BJ (cell line): ENCODE data around the gene SOCS1. TPM values are rescaled to one million over a fixed set of nuclear protein-coding genes. Genes with fewer than 3 reads are reported as not detected.

ENCODE experiments used
- CTCF ChIA-PET: fragments of 350-600 bp; formaldehyde crosslinking; extraction: SDS; loops from one replicate; lab custom pipeline; 2021; ENCODE audit warnings: antibody characterized with exemption, inconsistent platforms; lab: Yijun Ruan, JAX
- POLR2A ChIA-PET: fragments of 300-600 bp; sonication (Branson Sonifier 250); formaldehyde crosslinking; extraction: SDS; loops from one replicate; lab custom pipeline; 2021; ENCODE audit warnings: antibody characterized with exemption; lab: Charles Lee
- DNase-seq: peaks from one replicate; pipeline ENCODE4 v3.0.0-alpha.2; 2011; ENCODE audit warnings: low read depth
- H3K27me3 ChIP-seq: 2 replicates; pipeline ENCODE4 v1.6.0; 2011; ENCODE audit warnings: low read length; ENCODE audit not compliant: control insufficient read depth, insufficient read depth
- H3K36me3 ChIP-seq: 2 replicates; pipeline ENCODE4 v1.5.1; 2011; ENCODE audit warnings: low read length; ENCODE audit not compliant: control insufficient read depth, insufficient read depth
- H3K4me3 ChIP-seq: 2 replicates; pipeline ENCODE4 v1.5.1; 2011; ENCODE audit warnings: low read depth, mild to moderate bottlenecking, control low read depth, low read length
- CTCF ChIP-seq: IDR thresholded peaks from 2 replicates; pipeline ENCODE4 v1.5.1; 2011; ENCODE audit warnings: low read depth, mild to moderate bottlenecking, control low read depth, inconsistent platforms, low read length, moderate library complexity; ENCODE audit not compliant: insufficient read depth
- polyA plus RNA-seq: library from polyadenylated mRNA; depleted of rRNA; stranded (reverse); fragments of >200 nt; gene quantifications from 2 replicates; pipeline ENCODE4 v1.2.3, GENCODE V29; 2011

The SOCS1 gene
- polyA plus RNA-seq, 1 experiment: 2.6 TPM

- CTCF ChIA-PET: interaction anchor here (0.6 to 13.2 kb wide), 33 partner anchors 9 to 307 kb away, joined by 3 to 209 read pairs (median 6); partner anchors contain the start of gene PRM3
- TF ChIP-seq CTCF: no peak
- POLR2A ChIA-PET: interaction anchor here (0.5 to 0.7 kb wide), 3 partner anchors 291 to 368 kb away, joined by 3 to 5 read pairs (median 5); no protein-coding TSS in a partner anchor
- H3K36me3 ChIP-seq: peaks cover 3% of the 10 kb centered on the region
- peak overlapping the region; percentile 57 for H3K4me3 ChIP-seq
- DNase-seq: no peak
- H3K27me3 ChIP-seq: no peaks in the 10 kb centered on the region
Observed at GRCh38 chr16:11254913-11255736, 879 bp downstream of the SOCS1 start.

GRCh38 chr16:11253995-11254912, 1.8 kb downstream of the SOCS1 start:
- Histone ChIP-seq H3K4me3 (peak overlapping the region; percentile 57), H3K27me3 (no peaks in the 10 kb centered on the region), H3K36me3 (peaks cover 3% of the 10 kb centered on the region)
- no peak for DNase-seq
- CTCF ChIA-PET: interaction anchor here (0.6 to 13.2 kb wide), 20 partner anchors 8 to 306 kb away, joined by 3 to 209 read pairs (median 4); partner anchors contain the start of gene PRM3
- POLR2A ChIA-PET: interaction anchor here (0.6 kb wide), 1 partner anchor 295 kb away, joined by 5 read pairs; no protein-coding TSS in a partner anchor
- TF ChIP-seq CTCF: no peak

GRCh38 chr16:11253009-11253994, 2.7 kb downstream of the SOCS1 start:
- POLR2A ChIA-PET: no interaction called here

GRCh38 chr16:11252482-11252931, 3.5 kb downstream of the SOCS1 start:
- peaks cover 3% of the 10 kb centered on the region for H3K36me3 ChIP-seq
- TF ChIP-seq CTCF: no peak
- POLR2A ChIA-PET: no interaction called here
- H3K4me3 ChIP-seq: no peak overlapping the region
- no peak for DNase-seq
- CTCF ChIA-PET: interaction anchor here (0.6 to 13.2 kb wide), 3 partner anchors 81 to 285 kb away, joined by 3 to 209 read pairs (median 5); no protein-coding TSS in a partner anchor
- no peaks in the 10 kb centered on the region for H3K27me3 ChIP-seq

More at GRCh38 chr16:11253009-11253994, 2.7 kb downstream of the SOCS1 start:
- peak overlapping the region; percentile 57 for H3K4me3 ChIP-seq
- no peak for TF ChIP-seq CTCF
- CTCF ChIA-PET: interaction anchor here (0.6 to 13.2 kb wide), 5 partner anchors 14 to 286 kb away, joined by 3 to 209 read pairs (median 3); no protein-coding TSS in a partner anchor
- DNase-seq: no peak
- no peaks in the 10 kb centered on the region for H3K27me3 ChIP-seq
- peaks cover 3% of the 10 kb centered on the region for H3K36me3 ChIP-seq
